Endodermal cell (in vitro differentiated cells): Measurements from ENCODE around the gene S100A16. TPM values are rescaled to one million over a fixed set of nuclear protein-coding genes. Genes with fewer than 3 reads are reported as not detected.
"Not testable (repeated sequence)": the region's sequence is repeated elsewhere in the genome, so short reads cannot be mapped to it uniquely, and the experiment has no call there.

Experiments used
- DNase-seq: peaks from one replicate; pipeline ENCODE4 v3.0.0-alpha.2; 2017
- H3K27ac ChIP-seq: 2 replicates; pipeline ENCODE4 v1.5.1; 2013; ENCODE audit warnings: mild to moderate bottlenecking, low read depth, low read length, moderate library complexity
- H3K27me3 ChIP-seq: 2 replicates; pipeline ENCODE4 v1.6.1; 2013; ENCODE audit warnings: mild to moderate bottlenecking, low read length, moderate library complexity; ENCODE audit not compliant: insufficient read depth, control insufficient read depth, poor library complexity, severe bottlenecking
- H3K36me3 ChIP-seq: 2 replicates; pipeline ENCODE4 v1.7.0; 2013; ENCODE audit warnings: mild to moderate bottlenecking, low read length, moderate library complexity; ENCODE audit not compliant: control insufficient read depth, insufficient read depth
- H3K4me1 ChIP-seq: one replicate; pipeline ENCODE4 v1.7.0; 2013; ENCODE audit warnings: low read length; ENCODE audit not compliant: control insufficient read depth, insufficient read depth
- H3K4me3 ChIP-seq: 2 replicates; pipeline ENCODE4 v1.5.1; 2013; ENCODE audit warnings: mild to moderate bottlenecking, low read length, moderate library complexity
- H3K9ac ChIP-seq: 2 replicates; pipeline ENCODE4 v1.6.1; 2013; ENCODE audit warnings: mild to moderate bottlenecking, low read length, moderate library complexity; ENCODE audit not compliant: poor library complexity, severe bottlenecking; ENCODE audit errors: extremely low read depth
- H3K9me3 ChIP-seq: 2 replicates; pipeline ENCODE4 v1.6.1; 2013; ENCODE audit warnings: mild to moderate bottlenecking, low read length, moderate library complexity; ENCODE audit not compliant: control insufficient read depth
- H3K27ac Mint-ChIP-seq: 2 replicates; pipeline ENCODE4 v1.8.0; 2020; ENCODE audit warnings: mixed read lengths
- H3K27me3 Mint-ChIP-seq: 2 replicates; pipeline ENCODE4 v1.8.0; 2021; ENCODE audit warnings: mild to moderate bottlenecking, mixed read lengths; ENCODE audit not compliant: insufficient read depth
- H3K36me3 Mint-ChIP-seq: 2 replicates; pipeline ENCODE4 v1.8.0; 2020; ENCODE audit warnings: low read depth, mixed read lengths
- H3K4me1 Mint-ChIP-seq: 2 replicates; pipeline ENCODE4 v1.8.0; 2020; ENCODE audit warnings: mixed read lengths
- H3K4me3 Mint-ChIP-seq: 2 replicates; pipeline ENCODE4 v1.8.0; 2020; ENCODE audit warnings: mild to moderate bottlenecking, moderate library complexity, mixed read lengths
- H3K9me3 Mint-ChIP-seq: 2 replicates; pipeline ENCODE4 v1.8.0; 2020; ENCODE audit warnings: mild to moderate bottlenecking, mixed read lengths
- WGBS, 2 experiments: methylation state at CpG; one replicate each; pipeline versions ENCODE4 v1.1.5 to v1.1.7; 2013; ENCODE audit warnings: missing lambda C conversion rate in 2 of 2, mixed read lengths in 1 of 2; ENCODE audit not compliant: insufficient coverage in 1 of 2, insufficient read length in 1 of 2; 5-methylcytosine and 5-hydroxymethylcytosine counted together
- total RNA-seq, 2 donors: library from RNA; stranded (reverse); fragmentation: NEBNext Ultra II Directional in 1 of 2; extraction: Animal tissue kit (Norgen Biotek cat#: 25700) in 1 of 2; gene quantifications; 2 replicates in 1 of 2; 3 replicates in 1 of 2; pipeline ENCODE4 v1.2.1, GENCODE V29; 2021
- TF ChIP-seq, protein P1 (sequence below): fragments of 200-600 bp; sonication (generic); conservative IDR thresholded peaks from 2 replicates; pipeline ENCODE4 v1.5.0; 2021; ENCODE audit warnings: antibody characterized with exemption, mild to moderate bottlenecking

Gene S100A16
- total RNA-seq, 2 donors from 2014 or later: 149 to 152 TPM

- peaks cover 24% of the 10 kb centered on the region for H3K9me3 Mint-ChIP-seq
- H3K27me3 Mint-ChIP-seq: no peaks in the 10 kb centered on the region
- H3K27me3 ChIP-seq: no peaks in the 10 kb centered on the region
- H3K27ac Mint-ChIP-seq: peak overlapping the region; percentile 95
- peaks cover 27% of the 10 kb centered on the region for H3K4me1 Mint-ChIP-seq
- H3K27ac ChIP-seq: peak overlapping the region; percentile 67
- H3K4me3 Mint-ChIP-seq: no peak overlapping the region
- no peak for DNase-seq
- H3K36me3 ChIP-seq: no peaks in the 10 kb centered on the region
- H3K9ac ChIP-seq: peak overlapping the region; percentile 77
- H3K36me3 Mint-ChIP-seq: peaks cover 3% of the 10 kb centered on the region
- TF ChIP-seq, protein P1, sequence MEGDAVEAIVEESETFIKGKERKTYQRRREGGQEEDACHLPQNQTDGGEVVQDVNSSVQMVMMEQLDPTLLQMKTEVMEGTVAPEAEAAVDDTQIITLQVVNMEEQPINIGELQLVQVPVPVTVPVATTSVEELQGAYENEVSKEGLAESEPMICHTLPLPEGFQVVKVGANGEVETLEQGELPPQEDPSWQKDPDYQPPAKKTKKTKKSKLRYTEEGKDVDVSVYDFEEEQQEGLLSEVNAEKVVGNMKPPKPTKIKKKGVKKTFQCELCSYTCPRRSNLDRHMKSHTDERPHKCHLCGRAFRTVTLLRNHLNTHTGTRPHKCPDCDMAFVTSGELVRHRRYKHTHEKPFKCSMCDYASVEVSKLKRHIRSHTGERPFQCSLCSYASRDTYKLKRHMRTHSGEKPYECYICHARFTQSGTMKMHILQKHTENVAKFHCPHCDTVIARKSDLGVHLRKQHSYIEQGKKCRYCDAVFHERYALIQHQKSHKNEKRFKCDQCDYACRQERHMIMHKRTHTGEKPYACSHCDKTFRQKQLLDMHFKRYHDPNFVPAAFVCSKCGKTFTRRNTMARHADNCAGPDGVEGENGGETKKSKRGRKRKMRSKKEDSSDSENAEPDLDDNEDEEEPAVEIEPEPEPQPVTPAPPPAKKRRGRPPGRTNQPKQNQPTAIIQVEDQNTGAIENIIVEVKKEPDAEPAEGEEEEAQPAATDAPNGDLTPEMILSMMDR: no peak
- H3K4me1 ChIP-seq: peaks cover 13% of the 10 kb centered on the region
- peaks cover 8% of the 10 kb centered on the region for H3K9me3 ChIP-seq
- H3K4me3 ChIP-seq: peak overlapping the region; percentile 6
These were observed 34.4 kb downstream of the S100A16 start for GRCh38 chr1:153578490-153578889.

- TF ChIP-seq, protein P1: no peak
- H3K9me3 Mint-ChIP-seq: peaks cover 29% of the 10 kb centered on the region
- no peaks in the 10 kb centered on the region for H3K27me3 Mint-ChIP-seq
- 77 to 87% methylated on average over 3 to 9 of the region's 9 CpGs for WGBS, 2 experiments
- Histone ChIP-seq H3K4me3 (peak overlapping the region; percentile 39), H3K9me3 (peaks cover 8% of the 10 kb centered on the region), H3K27me3 (no peaks in the 10 kb centered on the region), H3K27ac (no peak overlapping the region), H3K9ac (peak overlapping the region; percentile 77), H3K4me1 (peaks cover 13% of the 10 kb centered on the region), H3K36me3 (no peaks in the 10 kb centered on the region)
- peaks cover 27% of the 10 kb centered on the region for H3K4me1 Mint-ChIP-seq
- peak overlapping the region; percentile 95 for H3K27ac Mint-ChIP-seq
- H3K4me3 Mint-ChIP-seq: no peak overlapping the region
- peaks cover 3% of the 10 kb centered on the region for H3K36me3 Mint-ChIP-seq
- no peak for DNase-seq
These were observed 35.3 kb downstream of the S100A16 start for GRCh38 chr1:153577624-153578051.

DNA sequence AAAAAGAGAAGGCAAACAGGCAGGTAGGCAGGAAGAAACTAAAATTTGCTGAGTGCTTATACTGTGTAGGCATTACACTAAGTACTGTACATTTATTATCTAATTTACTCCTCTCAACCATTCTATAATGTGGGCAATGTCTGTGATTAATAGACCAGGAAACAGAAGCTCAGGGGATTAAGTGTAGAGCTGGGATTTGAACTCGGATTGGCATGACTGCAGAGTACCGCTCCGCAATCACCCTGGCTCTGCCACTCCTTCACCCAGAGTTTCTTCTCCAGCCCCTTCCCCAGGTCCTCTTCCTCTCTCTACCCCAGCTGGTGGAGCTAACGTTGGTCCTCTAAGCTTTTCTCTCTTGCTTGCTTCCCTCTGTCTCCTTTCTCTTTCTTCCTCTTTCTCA is 35.8 kb downstream of the S100A16 start:
- peaks cover 27% of the 10 kb centered on the region for H3K4me1 Mint-ChIP-seq
- no peak for DNase-seq
- H3K27ac Mint-ChIP-seq: peak overlapping the region; percentile 95
- Histone ChIP-seq H3K27ac (no peak overlapping the region), H3K4me3 (no peak overlapping the region), H3K4me1 (peaks cover 13% of the 10 kb centered on the region), H3K27me3 (no peaks in the 10 kb centered on the region), H3K36me3 (no peaks in the 10 kb centered on the region), H3K9ac (peak overlapping the region; percentile 18), H3K9me3 (peaks cover 8% of the 10 kb centered on the region)
- WGBS, 2 experiments: 84 to 93% methylated on average over 3 to 4 of the region's 4 CpGs
- peaks cover 30% of the 10 kb centered on the region for H3K9me3 Mint-ChIP-seq
- no peaks in the 10 kb centered on the region for H3K27me3 Mint-ChIP-seq
- TF ChIP-seq, protein P1: no peak
- no peak overlapping the region for H3K4me3 Mint-ChIP-seq
- H3K36me3 Mint-ChIP-seq: peaks cover 3% of the 10 kb centered on the region

GRCh38 chr1:153575497-153575896 is 37.4 kb downstream of the S100A16 start:
- not testable (repeated sequence) for H3K27ac ChIP-seq, H3K9ac ChIP-seq, H3K27me3 Mint-ChIP-seq, H3K27me3 ChIP-seq, H3K4me3 Mint-ChIP-seq, DNase-seq, H3K4me1 ChIP-seq, H3K27ac Mint-ChIP-seq, H3K4me3 ChIP-seq, H3K36me3 Mint-ChIP-seq, H3K9me3 ChIP-seq, H3K36me3 ChIP-seq
- Mint-ChIP-seq H3K4me1 (peaks cover 28% of the 10 kb centered on the region), H3K9me3 (peaks cover 29% of the 10 kb centered on the region)
- 93 to 100% methylated on average over 3 to 4 of the region's 10 CpGs for WGBS, 2 experiments

- DNase-seq, H3K27ac Mint-ChIP-seq, H3K27me3 Mint-ChIP-seq, H3K9ac ChIP-seq, H3K4me3 Mint-ChIP-seq, H3K4me3 ChIP-seq, H3K9me3 ChIP-seq, H3K36me3 Mint-ChIP-seq, H3K27me3 ChIP-seq, H3K4me1 ChIP-seq, H3K36me3 ChIP-seq, H3K27ac ChIP-seq: not testable (repeated sequence)
- Mint-ChIP-seq H3K9me3 (peaks cover 29% of the 10 kb centered on the region), H3K4me1 (peaks cover 28% of the 10 kb centered on the region)
- 91 to 98% methylated on average over 7 to 35 of the region's 35 CpGs for WGBS, 2 experiments
These were observed 37.9 kb downstream of the S100A16 start for GRCh38 chr1:153575081-153575491.
